GM18951 (cell line): ENCODE data around the gene RABEP1.

ENCODE experiments used
- POLR2A ChIP-seq: IDR thresholded peaks from 4 replicates; pipeline ENCODE4 v1.6.1; 2011; ENCODE audit warnings: mild to moderate bottlenecking; ENCODE audit not compliant: insufficient read length, insufficient read depth; ENCODE audit errors: extremely low read depth
- in situ Hi-C: fragments of 300-500 bp; cut with MboI; formaldehyde crosslinking; loops from one replicate; pipeline ENCODE4 v1.12.0; 2022; ENCODE audit warnings: low sequenced_read_pairs, mixed read lengths, inconsistent platforms; ENCODE audit not compliant: unreplicated experiment

The RABEP1 gene

DNA sequence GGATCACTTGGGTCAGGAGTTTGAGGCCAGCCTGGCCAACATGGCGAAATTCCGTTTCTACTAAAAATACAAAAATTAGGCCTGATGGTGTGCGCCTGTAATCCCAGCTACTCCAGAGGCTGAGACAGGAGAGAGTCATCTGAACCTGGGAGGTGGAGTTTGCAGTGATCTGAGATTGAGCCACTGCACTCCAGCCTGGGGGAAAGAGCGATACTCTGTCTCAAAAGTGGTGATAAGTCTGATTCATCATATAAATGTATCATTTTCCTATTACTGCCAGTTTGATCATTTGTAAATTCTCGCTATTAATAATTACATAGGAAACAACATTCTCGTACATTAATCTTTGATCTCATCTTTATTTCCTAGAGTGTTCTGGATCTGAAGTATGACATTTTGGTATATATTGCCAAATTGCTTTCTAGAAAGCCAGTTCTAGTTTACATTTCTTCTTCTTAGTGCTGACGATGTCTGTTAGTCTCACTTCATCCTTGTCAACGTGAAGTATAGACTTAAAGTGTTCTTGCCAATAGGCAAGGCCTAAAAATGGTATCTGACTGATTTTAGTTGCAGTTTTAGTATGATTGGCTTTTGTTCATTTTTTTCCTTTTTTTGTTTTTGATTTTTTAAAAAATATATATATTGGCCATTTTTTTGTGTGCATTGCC, 9.7 kb downstream of the RABEP1 start:
- in situ Hi-C loops = no loop called here
- TF ChIP-seq POLR2A = no peak

DNA sequence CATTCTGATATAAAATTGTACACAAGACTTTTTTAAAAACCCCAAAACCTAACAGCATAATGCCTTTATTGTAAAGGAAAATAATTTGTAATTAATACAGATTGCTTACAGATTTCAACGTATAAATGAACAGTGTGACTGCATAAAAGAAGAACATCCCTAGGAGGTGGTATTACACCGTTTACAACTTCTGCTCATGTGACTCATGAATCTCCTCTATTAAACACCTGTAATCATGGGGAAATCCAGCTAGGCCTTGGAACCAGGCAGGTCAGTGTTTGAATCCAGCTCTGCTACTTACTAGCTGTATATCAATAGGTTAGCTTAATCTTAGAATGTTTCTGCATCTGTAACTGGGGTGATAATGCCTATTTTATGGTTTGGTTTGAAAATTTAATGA, 15.2 kb downstream of the RABEP1 start:
- in situ Hi-C loops = no loop called here
- TF ChIP-seq POLR2A = no peak

DNA sequence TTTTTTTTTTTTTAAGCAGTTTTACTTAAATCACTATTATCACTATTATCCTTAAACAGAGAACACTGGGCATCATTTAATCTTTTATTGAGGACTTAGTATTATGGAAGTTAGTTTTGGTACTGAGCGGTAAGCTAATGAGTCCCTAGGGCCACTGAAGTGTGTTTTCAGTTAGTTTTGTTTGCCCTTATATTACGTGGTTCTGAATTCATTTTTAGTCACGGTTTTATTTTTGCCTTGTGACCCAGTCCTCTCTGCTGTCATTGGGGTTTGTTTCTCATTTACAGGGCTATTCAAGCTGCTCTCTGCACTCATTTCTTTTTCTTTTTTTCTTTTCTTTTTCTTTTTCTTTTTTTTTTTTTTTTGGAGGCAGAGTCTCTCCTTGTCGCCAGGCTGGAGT, 17.3 kb downstream of the RABEP1 start:
- in situ Hi-C loops = no loop called here
- no peak for TF ChIP-seq POLR2A

DNA sequence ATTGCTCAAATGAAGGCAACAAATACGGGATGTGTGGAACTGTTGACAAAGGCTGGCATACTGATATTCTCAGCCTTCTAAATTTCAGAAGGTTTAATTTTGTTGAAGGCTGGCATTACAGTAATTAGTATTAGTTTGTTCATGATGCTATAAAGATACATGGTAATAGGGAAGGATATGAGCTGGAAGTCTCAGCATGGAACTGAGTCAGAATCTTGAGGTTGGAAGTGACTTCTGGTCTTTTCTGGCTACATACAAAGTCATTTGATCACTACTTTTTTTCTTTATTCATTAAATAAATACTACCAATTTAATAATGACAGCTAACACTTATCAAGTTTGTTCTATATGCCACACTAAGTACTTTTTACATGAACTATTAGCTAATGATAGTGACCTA, 22.6 kb downstream of the RABEP1 start:
- TF ChIP-seq POLR2A = no peak
- in situ Hi-C loops = no loop called here

DNA sequence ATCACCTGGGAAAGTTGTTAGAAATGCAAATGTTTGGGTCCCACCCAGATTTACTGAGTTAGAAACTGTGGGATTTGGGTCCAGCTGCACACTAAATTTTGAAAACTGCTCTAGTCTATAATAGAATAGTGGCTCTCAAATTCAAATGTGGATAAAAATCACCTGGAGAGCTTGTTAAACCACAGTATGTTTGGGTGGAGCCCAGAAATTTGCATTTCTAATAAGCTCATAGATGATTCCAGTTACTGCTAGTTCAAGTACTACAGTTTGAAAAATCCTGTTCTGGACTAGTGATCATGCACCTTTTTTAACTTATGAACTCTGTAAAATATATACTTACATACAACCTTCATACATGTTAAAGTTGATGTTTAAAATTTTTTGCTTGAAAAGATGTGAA, 27.8 kb downstream of the RABEP1 start:
- in situ Hi-C loops = no loop called here
- no peak for TF ChIP-seq POLR2A

DNA sequence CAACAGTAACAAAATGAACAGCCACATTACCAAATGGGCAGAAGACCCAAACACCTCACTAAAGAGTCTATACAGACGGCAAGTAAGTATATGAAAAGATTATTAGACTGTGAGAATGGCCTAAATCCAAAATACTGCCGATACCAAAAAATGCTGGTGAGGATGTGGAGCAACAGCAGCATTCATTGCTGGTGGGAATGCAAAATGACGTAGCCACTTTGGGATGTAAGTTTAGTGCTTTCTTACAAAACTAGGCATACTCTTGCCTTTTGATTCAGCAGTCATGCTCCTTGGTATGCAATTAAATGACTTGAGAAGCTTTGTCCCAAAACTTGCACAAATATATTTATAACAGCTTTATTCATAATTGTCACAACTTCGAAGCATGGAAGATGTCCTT, 43.8 kb downstream of the RABEP1 start:
- TF ChIP-seq POLR2A = no peak
- in situ Hi-C loops = no loop called here

DNA sequence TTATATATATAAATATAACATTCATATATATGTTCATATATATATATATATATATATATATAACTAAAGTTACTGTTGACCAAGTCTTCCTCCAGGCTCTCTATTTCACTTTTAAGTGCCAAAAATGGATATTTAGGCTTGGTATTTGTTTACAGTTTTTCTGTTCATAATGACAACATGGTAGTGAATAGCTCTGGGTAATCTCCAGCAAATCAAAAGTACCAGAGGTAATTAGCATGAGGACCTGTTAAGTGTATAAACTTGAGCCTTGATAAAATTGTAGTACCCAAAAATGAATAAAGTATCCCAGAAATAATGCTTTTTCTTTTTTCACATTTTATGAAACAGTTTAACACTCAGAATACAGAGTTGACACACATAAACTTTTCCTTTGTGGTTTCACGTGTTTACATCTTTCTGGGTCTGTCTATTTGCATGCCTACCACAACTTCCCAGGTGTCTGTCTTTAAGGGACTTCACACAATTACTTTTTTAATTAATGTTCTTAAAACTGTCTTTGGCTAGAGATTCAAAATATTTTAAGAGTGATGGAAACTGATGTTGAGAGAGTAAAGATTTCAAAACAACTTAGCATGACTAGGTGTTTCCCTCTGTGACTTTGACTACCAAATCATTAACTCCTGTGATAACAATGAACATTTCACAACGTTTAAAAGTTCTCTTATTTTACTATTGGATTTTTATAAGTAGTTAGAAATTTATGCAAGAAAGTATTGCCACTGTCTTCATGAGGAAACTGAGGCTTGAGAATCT, 47.9 kb downstream of the RABEP1 start:
- TF ChIP-seq POLR2A = no peak
- in situ Hi-C loops = no loop called here

DNA sequence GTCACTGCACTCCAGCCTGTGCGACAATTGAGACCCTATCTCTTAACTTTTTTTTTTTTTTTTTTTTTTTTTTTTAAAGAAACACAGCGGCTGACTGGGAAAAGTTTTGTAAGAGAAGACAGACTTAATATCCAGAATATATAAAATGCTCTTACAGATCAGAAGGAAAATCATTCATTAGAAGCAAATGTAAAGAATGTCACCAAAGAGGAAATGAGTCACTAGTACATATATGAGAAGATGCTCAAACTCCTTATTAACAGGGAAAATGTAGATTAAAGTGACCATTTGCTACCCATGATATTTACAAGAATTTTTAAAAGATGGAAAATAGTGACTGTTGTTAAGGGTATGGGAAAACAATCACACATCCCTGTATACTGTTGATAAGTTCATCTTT, 48.9 kb downstream of the RABEP1 start:
- in situ Hi-C loops = no loop called here
- no peak for TF ChIP-seq POLR2A

DNA sequence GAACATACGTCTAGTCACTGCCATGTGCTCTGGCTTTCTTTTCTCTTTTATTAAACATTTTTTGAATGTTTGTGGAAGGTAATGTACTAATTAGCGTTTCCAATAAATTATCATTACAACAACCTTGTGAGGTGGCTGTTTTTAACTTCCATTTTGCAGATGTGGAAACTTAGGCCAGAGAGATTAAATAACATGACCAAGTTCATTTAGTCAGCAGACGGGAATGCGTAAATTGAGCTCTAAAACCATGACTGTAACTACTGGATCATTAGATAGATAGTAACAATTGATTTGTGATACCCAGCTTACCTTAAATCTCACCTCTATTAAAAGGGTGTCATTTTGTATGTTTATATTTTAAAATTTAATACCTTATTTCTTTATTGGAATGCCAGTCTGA, 49.4 kb downstream of the RABEP1 start:
- TF ChIP-seq POLR2A = no peak
- in situ Hi-C loops = no loop called here

DNA sequence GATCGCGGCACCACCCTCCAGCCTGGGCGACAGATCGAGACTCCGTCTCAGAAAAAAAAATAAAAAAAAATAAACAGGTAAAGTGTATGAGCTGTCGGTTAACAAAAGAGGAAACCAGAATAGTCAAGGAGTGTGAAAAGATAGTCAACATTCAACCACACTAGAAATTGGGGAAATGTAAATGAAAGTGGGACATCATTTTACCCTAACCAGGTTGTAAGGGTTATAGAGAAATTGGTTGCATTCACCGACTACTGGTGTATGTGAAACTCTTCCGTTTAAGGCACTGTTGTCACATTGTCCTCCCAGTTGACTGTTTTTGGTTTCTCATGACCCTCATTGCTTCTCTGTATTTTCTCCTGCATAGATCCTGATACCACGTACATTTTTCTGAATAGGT, 62.8 kb downstream of the RABEP1 start:
- in situ Hi-C loops = no loop called here
- TF ChIP-seq POLR2A = no peak

DNA sequence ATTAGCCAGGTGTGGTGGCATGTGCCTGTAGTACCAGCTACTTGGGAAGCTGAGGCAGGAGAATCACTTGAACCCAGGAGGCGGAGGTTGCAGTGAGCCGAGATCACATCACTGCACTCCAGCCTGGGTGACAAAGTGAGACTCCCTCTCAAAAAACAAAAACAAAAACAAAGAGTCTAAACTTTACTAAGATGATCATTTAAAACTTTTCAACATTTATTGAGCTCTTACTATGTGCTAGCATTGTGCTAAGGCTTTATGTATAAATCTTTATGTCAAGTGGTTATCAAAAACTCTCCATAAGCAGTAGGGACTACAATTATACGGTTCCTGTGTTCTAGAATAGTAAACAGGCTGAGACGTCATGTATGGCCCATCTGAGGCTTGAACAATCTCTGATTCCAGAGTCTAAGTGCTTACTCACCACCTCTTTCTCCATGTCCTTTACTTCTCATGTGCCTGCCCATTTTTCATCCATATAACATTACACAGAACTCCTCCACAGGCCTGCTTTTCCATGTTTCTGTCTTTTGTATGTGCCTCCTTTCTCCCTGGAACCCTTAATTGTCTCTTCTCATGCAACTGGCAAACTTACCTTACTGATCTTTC, 70.7 kb downstream of the RABEP1 start:
- in situ Hi-C loops = no loop called here
- no peak for TF ChIP-seq POLR2A

DNA sequence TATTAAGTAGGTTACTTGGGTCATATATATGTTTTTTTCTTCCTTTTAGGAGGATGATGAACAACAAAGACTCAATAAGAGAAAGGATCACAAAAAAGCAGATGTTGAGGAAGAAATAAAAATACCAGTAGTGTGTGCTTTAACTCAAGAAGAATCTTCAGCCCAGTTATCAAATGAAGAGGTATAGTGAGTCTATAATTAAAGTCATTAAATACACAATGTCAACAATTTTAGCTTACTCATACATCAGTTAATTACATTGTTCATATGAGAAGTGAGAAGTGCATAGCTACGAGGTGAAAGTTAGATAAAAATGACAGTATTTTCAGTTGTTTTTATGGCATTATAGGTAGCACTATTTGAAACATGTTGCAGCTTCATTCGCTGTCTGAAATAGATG, 72.2 kb downstream of the RABEP1 start:
- in situ Hi-C loops = no loop called here
- TF ChIP-seq POLR2A = no peak

DNA sequence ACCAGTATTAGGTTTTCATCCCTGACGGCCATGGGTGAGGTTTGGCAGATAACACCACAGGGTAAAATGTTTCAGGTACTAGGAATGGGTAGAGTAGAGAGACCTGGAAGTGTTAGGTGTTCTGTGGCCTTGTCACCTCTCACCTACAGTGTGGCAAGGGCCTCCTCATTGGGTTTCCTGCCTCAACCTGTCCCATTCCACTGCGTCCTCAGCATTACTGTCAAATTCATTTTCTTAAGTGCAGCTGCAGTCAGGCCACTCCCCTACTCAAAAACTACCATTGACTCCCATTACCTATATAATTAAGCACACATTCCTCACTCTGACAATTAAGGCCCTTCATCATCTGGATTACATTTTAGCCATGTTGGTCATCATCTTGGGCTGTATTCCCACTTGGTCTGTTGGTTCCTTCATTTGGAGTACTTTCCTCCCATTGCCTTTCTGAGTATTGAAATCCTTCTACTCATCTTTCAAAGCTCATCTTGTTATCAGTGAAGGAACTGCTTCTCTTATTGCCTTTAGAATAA, 72.9 kb downstream of the RABEP1 start:
- in situ Hi-C loops = no loop called here
- no peak for TF ChIP-seq POLR2A

DNA sequence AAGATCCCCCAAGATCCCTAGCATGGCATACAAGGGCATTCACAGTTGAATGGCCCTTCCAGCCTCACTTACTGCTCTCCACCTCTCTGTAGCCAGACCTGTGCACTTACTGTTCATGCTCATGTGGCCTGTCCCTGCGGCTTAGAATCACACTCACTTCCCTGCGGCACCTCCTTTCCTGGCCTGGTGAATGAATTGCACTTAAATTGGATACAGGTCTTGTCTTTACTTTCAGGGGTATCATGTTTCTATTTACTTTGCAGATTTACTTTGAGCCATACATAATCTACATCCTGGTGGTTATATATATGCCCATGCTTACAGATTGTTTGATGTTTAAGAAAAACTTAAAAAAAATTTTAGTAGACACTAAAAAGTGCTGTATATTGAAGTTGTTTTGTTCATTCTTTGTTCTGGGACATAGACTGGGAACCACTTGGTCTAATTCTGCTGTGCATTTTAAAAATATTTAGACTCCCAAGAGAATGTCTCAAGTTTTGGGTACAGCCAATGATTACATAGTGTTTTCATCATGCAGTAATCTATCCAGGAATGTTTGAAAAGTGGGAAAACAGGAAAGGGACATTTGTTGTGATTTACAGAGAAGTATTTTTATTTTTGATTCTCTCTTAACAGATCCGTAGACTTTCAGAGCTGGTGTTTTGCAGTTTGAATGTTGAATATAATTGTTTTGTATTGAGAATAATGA, 73.5 kb downstream of the RABEP1 start:
- TF ChIP-seq POLR2A = no peak
- in situ Hi-C loops = no loop called here

DNA sequence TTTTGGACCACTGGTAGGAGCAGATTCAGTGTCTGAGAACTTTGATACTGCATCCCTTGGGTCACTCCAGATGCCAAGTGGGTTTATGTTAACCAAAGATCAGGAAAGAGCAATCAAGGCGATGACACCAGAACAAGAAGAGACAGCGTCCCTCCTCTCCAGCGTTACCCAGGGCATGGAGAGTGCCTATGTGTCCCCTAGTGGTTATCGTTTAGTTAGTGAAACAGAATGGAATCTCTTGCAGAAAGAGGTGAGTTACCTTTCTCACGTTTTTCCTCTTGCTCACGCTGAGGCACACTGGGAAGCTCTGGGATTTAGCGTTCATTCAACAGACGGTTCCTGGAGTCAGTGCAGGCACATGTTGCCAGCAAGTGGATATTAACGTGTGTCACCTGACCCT, 79.3 kb downstream of the RABEP1 start:
- in situ Hi-C loops = no loop called here
- TF ChIP-seq POLR2A = no peak
